NCI-H345 treated with DMSO at 0.1 percent for 48 hours (cell line): ENCODE measurements around the gene ENTPD2.

Source experiments
- DNase-seq: peaks from one replicate; lab custom pipeline; 2025; ENCODE audit not compliant: unreplicated experiment; lab: John Stamatoyannopoulos, UW

Gene ENTPD2

DNA sequence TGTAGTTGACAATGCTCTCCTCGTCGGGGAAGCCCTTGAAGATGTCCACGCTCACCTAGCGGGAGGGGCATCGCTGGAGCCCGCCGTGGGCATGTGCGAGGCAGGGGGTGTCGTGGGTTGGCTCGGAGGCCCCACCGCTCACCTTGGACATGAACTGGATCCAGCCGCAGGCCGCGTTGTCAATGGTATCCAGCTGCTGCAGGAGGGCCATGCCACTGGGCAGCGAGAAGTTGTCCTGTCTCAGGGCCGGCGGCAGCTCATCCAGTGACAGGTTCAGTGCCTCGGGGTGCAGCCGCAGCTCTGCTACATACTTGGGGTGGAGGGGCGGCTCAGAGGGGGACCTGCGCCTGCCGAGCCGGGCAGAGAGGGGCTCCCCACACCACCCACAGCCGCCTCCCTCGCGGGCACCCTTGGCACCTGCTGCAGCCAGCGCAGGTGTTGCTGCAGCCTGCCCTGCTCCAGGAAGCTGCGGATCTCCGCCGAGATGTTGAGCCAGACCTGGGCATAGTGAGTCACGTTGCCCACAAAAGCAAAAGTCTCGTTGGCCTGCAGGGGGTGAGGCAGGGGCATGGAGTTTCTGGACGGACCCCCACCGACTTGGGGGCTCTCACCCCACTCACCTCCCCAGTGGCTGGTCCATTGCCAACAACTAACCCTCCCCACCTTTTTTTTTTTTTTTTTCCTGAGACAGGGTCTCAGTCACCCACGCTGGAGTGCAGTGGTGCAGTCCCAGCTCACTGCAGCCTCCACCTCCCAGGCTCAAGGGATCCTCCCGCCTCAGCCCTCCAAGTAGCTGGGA is 34.9 kb downstream of the ENTPD2 start:
- DNase-seq: no peak

DNA sequence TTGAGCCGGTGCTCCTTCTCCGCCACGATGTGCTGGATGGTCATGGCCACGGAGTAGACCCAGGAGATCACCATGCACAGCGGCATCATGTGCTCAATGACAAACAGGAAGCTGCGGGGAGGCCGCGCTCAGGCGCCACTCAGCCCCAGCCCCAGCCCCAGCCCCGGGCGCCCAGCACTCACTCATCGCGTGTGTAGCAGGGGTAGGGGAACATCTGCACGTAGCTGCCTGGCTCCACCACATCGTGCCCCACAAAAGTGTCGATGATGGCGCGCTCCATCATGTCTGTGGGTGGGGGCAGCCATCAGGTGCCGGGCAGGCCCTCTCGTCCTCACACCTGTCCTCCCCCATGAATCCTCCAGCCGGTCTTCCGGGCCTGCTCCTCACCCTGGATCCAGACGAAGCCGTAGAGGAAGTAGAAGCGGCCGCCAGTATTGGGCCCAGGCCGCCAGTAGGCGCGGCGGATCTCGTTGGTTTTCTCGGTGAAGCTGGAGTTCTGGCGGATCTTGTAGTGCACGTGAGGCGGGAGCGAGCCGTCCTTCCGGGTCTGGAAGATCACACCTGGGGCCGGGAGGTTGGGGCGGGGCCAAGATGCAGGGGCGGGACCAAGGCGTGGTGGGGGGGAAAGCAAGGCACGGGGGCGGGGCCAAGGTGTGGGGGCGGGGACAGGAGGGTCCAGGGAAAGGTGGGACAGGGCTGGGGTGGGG is 35.9 kb downstream of the ENTPD2 start:
- DNase-seq: no peak

DNA sequence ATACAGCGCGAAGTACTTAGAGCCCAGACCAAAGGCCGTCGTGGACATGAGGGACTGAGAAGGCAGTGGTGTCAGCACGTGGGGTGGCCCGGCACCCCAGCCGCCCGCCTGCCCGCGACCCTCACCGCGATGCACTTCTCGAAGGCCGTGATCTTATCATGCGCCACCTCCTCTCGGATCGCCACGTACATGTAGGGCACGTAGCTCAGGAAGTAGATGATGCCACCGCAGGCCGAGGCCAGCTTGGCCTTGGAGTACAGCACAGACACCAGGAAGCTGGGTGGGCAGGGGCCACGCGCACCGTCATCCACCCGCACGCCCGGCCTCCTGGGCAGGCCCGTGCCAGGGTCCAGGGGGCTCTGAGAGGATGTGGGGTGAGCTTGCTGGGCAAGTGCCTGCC is 36.8 kb downstream of the ENTPD2 start:
- no peak for DNase-seq

DNA sequence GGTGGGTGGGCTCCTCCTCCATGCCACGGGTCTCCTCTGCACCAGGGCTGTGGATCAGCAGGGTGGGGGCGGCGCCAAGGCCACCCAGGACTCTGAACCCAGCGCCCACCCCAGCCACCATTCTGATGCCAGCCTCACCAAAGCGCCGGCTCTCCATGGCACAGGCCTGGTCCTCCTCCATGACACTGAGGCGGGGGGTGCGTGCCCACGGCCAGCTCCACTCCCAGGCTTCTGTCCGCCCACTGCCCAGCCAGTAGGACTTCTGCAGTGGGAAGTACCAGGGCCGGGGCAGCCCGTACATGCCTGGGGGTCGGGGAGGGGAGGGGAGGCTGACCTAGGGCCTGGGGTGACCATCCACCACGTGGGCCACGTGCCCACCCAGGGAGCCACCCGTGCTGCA is 37.4 kb downstream of the ENTPD2 start:
- DNase-seq: no peak

DNA sequence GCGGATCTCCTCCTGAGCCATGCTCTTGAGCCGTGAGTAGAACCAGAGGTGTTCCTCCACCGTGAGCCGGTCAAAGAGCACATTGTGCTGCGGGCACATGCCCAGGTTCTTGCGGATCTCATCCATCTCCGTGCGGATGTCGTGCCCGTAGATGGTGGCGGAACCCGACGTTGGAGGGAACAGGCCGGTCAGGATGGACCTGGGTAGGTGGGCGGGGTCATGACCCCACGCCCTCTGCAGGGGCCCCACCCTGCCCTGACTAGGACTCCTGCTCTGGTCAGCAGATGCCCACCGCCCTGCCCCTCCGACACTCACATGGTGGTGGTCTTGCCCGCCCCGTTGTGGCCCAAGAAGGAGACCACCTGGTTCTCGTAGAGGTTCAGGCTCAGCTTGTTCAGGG is 37.9 kb downstream of the ENTPD2 start:
- no peak for DNase-seq

DNA sequence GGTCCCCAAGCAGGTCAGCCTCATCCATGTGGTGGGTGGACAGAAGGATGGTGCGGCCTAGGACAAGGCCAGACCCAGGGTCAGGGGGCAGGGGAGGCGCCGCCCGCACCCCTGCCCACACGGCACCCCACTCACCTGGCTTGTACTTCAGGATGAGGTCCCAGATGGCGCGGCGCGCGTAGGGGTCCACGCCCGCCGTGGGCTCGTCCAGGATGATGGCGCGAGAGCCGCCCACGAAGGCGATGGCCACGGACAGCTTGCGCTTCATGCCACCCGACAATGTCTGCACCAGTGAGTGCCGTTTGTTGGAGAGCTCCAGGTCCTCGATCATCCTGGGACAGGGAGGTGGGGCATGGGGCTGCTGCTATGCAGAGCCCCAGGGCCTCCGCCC is 38.3 kb downstream of the ENTPD2 start:
- DNase-seq: no peak

DNA sequence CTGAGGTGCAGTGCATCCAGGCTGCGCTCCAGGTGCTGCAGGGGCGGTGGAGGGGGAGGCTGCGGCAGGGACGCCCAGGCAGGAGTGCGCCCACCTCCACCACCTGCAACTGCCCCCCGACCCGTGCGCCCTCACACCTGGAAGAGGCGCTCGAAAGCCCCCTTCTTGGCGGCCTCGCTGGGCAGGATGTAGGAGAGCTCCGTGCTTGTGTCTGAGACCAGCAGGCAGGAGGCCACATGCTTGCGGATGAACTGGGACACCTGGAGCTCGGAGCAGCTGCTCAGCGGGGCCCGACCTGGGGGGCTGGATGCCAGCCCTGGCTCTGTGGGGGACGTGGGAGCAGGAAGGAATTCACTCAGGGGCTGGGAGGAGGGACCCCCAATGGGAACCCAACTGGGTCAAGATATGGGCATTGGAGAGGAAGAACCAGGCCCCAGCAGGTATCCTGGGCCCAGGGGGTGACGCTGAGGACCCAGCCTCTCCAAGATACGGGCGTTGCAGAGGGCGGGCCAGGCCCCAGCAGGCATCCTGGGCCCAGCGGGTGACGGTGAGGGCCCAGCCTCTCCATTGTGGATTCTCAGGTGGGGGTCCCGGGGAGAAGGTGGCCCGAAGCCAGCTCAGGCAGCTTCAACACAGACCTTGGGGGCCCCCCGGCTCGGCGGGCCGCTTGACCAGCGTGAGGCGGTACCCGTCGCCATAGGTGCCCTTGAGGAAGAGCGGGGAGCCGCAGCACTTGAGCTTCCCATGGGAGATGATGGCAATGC is 38.9 kb downstream of the ENTPD2 start:
- no peak for DNase-seq

DNA sequence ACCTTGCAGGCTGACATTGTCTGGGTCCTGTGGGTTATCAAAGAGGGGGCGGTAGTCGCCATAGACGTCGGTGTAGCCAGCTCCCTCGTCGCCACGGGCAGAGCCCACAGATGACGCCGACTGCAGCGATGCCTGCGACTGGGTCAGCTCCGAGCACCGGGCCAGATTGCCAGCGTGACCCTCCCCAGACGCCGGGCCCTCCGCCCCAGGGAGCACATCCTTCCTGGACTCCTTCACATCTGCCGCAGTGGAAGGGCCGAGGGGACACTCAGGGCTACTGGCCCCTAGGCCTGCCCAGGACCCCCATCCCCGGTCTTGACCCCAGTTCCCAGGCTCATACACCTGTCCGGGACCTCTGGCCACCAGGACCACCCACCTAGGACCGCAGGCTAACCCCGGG is 39.7 kb downstream of the ENTPD2 start:
- no peak for DNase-seq

DNA sequence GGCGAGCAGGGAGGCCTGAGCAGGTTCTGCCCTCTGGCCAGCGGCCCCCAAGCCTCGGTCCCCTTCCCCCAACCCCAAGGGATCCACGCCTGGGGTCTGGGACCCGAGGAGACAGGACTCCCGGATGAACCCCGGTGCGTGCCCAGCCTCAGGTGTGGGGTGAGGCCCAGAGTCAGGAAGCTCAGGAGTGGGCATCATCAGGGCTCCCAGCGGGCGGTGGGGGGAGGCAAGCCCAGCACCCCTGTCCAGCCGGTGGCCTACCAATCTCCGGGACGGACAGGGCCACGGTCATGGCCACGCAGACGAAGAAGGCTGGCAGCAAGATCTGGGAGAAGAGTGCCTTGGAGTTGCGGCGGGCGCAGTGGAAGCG is 40.3 kb downstream of the ENTPD2 start:
- no peak for DNase-seq

DNA sequence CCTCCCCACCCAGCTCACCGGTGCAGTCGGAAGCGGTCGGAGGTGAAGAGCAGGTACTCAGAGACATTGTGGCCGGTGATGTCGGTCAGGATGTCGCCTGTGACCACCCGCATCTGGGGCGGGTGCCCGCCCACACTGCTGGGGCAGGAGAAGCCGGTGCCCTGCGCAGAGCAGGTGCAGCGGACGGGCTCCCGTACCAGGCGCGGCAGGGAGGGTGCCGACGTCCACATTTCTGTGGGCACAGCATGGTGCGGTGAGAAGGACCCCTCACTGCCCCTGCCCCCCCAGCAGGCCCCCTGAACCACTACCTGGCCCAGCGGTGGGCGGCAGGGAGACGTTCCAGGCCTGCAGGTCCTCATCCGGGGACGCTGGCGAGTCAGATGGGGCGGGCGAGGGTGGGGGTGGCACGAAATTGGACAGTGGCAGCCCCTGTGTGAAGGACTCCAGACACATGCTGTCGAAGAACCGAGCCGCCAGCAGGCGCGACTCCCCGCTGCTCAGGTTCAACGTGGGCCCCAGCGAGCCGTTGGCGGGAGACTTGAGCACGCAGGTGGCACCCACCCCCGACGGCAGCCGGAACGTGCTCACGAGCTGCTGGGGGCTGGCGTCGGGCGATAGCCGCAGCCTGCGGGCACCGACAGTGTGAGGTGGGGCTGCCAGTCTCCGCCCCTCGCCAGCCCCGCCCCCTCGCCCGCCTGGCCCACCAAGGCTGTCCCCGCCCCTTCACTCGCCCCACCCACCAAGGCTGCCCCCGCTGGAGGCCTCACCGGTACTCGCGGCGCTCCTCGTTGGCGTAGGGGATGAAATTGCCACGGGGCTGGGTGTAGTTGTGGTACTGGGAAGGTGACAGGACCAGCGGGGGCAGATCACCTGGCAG is 40.9 kb downstream of the ENTPD2 start:
- no peak for DNase-seq

DNA sequence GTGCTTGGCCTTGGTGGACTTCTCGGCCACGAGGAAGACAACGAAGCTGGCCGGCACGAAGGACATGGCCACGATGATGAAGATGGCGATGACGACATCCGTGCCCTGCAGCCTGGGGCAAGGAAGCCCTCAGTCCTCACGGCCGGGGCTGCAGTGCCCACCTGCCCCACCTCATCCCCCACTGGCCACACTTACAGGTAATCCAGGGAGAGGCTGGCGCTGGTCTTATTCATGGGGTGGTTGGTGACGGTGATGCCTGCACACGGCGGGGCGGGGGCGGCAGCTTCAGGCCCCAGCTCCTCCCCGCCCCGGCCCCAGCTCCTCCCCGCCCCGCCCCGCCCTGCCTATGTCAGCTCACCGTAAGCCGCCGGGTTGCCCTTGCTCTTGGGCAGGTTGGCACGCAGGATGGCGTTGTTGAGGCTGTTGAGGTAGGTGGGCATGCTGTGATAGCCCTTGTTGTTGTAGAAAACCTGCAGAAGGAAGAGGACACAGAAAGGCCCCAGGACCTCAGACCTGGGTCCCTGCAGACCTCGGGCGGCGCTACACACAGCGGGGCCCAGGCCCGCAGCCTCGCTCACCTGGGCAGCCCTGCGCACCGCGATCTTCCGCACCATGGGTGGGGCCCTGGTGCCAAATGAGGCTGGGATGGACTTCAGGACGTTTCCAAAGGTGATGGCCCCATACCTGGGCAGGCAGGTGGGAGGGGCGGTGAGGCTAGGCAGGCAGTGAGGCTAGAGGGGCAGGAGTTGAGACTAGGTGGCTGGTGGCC is 41.8 kb downstream of the ENTPD2 start:
- DNase-seq: no peak

DNA sequence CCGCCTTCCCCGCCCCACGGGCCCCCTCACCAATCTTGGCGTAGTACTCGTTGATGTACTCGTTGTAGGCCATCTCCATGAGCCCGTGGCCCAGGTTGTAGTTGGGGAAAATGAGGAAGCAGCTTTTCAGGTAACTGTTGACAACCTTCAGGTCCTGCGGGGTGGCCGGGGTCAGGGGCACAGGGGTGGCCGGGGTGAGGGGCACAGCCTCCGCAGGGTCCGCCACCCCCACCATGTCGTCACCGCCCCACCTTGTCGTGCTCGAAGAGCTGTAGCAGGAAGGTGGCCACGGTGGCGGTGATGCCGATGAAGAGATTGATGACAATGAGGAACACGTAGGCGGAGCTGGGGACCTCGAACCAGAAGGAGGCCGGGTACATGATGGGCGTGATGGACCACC is 42.7 kb downstream of the ENTPD2 start:
- no peak for DNase-seq

DNA sequence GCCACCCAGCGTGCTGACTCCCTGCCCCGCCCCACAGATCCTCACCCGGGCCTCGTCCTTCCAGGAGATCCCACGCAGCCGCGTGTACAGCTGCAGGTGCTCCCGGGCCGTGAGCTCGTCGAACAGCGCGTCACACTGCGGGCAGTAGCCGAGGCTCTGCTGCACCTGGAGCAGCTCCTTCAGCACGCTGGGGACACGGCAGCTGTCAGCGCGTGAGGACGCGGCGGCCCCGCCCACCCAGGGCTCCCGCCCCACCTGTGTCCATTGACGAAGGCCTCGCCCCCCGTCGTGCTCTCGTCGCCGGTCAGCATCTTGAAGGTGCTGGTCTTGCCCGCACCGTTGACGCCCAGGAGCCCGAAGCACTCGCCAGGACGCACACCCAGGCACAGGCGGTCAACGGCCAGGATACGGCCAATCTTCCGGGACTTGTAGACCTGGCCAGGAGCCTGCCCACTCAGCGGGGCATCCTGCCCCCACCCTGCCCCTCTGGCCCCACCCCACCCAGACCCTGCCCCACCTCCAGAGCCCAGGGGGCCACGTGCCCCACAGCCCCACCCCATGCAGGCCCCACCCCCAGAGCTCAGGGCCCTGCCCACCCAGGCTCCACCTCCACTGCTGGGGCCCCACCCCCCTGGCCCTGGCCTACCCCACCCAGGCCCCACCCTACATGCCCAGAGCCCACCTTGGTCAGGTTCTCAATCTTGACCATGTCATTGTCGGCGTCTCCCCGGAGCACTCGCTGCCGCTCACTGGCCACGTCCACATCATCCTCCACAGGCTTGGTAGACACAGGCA is 43.7 kb downstream of the ENTPD2 start:
- no peak for DNase-seq

DNA sequence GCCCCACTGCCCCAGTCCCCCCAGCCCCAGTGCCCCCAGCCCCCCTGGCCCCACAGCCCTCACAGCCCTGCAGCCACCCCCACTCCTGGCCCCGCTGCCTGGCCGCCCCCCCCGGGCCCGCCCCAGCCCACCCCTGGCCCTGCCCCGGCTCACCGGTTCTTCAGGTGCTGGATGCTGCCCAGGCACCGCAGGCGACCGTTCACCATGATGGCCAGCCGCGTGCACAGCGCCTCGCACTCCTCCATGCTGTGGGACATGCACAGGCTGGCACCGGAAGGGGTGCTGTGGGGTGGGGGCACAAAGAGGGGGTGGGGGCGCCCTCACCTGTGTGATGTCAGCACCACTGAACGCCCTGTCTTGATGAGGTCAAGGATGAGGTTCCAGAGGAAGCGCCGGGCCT is 44.6 kb downstream of the ENTPD2 start:
- no peak for DNase-seq

DNA sequence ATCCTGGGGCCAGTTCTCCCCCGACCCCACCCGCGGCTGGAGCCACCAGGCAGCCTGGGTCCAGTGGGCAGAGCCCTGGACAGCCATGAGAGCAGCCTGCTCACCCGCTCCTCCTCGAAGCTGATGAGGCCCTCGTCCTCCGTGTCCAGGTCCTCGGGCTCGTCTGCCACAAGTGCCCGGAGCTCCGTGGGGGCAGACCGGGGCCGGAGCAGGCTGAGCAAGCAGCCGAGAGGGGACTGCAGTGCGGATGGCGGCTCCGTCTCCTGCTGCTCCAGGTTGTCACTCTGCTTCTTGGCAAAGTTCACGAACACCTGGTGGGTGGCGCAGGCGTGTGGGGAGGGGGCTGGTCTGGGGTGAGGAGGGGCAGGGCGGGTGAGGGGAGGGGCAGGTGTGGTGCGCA is 45.5 kb downstream of the ENTPD2 start:
- DNase-seq: no peak

DNA sequence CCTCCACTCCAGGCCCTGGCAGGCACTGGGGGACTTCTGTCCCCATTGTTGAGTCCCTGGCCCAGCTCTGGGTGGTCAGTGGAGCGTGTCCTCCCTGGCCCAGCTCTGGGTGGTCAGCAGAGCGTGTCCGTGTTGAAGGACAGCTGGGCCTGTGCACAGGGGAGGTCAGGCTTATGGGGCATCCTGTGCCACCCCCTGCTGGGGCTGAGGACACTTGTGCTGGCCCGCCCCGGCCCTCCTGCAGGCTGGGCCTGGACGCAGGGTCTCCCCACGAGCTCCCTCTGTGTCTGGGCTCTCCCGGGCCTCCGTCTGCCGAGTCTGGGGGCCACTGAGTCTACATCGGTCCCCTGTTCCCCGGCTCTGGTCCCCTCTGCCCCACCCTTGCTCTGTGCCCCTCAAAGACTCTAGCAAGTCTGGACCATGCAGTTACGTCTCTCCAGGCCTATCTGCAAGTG is 46.0 kb downstream of the ENTPD2 start:
- no peak for DNase-seq

DNA sequence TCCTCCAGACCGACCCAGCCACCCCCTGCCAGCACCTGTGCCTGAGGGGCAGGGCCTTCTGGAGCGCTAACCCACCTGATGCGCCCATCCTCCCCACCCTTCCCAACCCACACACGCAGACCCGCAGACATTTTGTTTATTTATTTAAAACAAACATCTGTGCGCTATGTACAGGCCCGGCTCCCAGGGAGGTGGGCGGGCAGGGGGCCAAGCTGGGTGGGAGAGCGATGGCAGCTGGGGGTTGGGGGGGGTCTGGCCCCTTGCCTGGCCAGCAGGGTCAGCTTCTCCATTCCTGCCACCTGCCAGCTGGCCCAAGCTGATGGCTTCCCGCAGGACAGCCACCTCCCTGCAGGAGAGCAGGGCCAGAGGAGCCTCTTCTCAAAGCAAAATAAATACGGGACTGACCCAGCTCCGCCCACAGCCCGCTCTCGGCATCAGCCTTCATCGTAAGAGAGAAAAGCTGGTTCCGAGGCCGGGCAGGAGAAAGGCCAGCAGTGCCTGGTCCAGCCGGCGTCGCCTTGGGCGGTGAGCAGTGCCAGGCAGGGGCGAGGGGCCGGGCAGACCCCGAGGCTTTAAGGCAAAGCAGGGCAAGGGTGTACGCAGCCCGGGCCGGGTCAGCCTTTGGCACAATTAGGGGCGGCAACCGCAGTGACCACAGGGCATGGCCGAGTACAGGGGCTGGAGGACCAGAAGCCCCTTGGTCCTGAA is 46.6 kb downstream of the ENTPD2 start:
- DNase-seq: no peak

DNA sequence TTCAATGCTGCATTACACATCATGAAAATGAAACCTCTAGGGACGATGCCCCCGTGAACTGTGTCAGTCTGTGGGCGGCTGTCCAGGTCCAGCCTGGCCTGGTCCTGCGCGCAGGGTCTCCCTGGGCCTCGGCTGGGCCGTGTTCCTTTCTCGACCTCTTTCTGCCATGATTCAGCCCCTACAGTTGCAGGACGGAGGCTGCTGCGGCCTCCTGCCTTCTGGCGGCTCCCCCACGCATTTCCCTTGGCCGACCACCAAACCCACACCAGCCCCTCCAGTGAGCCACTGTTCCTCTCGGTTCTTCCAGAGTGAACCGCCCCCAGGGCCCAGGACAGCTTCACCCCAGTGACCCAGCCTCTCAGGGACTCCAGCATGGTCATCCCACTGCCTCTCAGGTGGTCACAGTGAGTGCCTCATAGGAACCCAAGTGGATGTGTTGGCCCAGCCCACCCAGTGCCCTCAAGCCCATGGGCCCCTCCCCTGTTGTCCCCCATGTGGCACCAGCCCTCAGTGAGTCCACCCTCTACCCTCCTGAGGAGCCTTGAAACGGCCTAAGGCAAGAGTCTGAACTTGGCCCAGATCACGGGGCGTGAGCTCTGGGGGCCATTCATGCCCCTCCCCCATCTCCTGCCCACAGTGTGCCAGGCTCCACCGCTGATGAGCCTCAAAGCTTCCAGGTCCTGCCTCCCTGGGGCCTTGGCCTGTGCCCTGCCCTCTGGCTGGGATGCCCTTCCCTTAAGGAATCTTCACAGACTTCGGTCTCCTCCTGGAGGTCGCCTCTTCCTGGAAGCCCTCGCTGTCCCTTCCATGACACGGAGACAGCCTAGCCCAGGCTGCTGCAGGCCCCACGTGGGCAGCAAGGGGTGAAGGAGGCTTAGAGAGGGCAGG is 47.5 kb downstream of the ENTPD2 start:
- no peak for DNase-seq
